ENCODE measurements around the gene PRSS27.

Gene PRSS27

DNA sequence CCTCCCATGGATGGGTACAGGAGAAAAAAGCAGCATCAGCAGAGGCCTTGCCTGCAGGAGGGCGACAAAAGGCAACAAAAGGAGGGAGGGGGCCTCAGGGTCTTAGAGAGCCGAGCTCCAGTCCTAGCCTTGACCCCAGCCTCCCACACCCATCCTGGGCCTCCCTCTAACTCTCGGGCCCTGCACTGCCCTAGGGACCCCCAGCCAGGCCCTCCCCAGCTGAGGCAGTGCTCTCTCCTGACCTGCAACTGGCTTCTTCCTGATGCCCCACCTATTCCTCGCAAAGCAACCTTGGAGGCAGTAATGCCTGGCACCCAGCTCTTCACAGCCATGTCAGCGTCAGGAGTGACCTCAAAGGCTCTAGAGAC lies 17.2 kb upstream of the PRSS27 start:
- no peak for DNase-seq (ENCODE audit: extremely low spot score)
- POLR2A ChIA-PET, result no interaction called here
- CTCF ChIA-PET, result no interaction called here
- TF ChIP-seq, protein P1, sequence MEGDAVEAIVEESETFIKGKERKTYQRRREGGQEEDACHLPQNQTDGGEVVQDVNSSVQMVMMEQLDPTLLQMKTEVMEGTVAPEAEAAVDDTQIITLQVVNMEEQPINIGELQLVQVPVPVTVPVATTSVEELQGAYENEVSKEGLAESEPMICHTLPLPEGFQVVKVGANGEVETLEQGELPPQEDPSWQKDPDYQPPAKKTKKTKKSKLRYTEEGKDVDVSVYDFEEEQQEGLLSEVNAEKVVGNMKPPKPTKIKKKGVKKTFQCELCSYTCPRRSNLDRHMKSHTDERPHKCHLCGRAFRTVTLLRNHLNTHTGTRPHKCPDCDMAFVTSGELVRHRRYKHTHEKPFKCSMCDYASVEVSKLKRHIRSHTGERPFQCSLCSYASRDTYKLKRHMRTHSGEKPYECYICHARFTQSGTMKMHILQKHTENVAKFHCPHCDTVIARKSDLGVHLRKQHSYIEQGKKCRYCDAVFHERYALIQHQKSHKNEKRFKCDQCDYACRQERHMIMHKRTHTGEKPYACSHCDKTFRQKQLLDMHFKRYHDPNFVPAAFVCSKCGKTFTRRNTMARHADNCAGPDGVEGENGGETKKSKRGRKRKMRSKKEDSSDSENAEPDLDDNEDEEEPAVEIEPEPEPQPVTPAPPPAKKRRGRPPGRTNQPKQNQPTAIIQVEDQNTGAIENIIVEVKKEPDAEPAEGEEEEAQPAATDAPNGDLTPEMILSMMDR (IDR thresholded peaks at IDR 0.05; ENCODE audit: control extremely low read depth, extremely low read depth, low read depth, missing control alignments), result no peak

DNA sequence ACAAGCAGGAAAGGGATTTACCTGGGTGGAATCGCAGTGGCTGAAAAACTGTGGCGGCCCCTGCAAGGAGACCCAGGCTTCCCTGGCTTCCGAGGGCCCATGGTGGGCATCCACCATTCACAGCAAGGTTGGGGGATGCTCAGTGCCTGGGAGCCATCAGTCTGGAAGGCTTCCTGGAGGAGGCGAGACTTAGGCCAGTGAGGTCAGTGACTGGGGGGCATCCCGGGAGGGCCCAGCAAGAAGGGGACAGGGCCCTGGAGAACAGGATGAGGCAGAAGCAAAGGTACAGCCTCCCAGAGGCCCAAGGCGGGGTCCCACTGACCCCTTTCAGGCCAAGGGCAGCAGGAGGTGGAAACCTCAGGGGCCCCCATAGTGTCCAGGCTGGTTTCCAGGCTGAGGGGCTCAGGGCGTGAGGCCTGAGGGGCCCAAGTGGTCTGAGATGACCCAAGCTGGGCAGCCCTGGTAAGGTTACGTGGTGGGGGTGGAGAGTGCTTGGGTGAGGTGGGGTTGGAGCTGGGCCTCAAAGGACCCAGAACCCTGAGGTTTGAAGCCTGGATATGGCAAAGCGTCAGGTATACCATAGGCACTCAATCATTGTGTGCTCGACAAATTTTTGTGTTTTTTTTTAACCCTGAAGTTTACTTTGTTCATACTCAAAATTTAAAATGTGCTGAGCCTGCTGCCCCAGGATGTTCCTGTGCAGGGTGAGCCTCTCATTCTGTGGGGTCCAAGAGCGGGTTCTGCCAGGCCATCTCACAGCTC lies 16.6 kb upstream of the PRSS27 start:
- ChIA-PET CTCF (no interaction called here), POLR2A (no interaction called here)
- TF ChIP-seq, protein P1 (IDR thresholded peaks at IDR 0.05; ENCODE audit: control extremely low read depth, extremely low read depth, low read depth, missing control alignments), result no peak
- no peak for DNase-seq (ENCODE audit: extremely low spot score)

DNA sequence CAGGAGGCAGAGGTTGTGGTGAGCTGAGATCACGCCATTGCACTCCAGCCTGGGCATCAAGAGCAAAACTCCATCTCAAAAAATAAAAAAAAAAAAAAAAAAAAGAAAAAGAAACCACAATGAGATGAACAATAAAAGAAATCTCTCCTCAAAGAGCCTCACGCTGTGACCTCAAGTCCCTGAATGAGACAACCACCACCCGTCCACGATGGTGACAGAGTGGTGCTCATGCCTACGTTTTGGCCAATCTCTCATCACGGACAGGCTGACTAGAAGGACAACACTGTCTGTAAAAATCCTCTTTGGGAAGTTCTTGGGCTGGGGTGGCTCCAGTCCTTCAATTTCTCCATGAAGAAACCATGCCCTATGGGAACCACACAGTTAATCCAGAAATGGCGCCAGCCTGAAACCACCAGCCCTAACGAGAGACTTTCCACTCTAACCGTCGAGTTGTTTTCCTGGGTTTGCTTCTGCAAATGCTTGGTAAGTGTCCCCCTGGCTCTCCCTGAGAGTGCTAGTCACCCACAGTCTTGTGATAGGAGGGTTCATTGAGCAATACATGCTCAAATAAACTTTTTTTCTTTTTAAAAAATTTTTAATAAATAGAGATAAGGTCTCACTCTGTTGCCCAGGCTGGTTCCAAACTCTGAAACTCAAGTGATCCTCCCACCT lies 15.0 kb upstream of the PRSS27 start:
- ChIA-PET CTCF (interaction anchor here (1.2 kb wide), 1 partner anchor 10 kb away, joined by 3 read pairs; no protein-coding TSS in a partner anchor), POLR2A (no interaction called here)
- DNase-seq (ENCODE audit: extremely low spot score), result no peak
- TF ChIP-seq, protein P1 (IDR thresholded peaks at IDR 0.05; ENCODE audit: control extremely low read depth, extremely low read depth, low read depth, missing control alignments), result no peak

DNA sequence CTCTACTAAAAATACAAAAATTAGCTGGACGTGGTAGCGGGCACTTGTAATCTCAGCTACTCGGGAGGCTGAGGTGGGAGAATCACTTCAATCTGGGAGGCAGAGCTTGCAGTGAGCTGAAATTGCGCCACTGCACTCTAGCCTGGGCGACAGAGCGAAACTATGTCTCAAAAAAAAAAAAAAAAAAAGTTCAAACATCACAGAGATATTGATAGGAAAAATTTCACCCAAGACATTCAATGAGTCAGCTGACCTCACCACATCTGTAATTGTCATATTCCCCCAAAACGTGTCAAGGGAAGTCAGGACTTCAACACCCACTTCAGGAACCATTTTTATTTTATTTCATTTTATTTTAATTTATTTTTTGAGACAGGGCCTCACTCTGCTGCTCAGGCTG lies 8.0 kb upstream of the PRSS27 start:
- TF ChIP-seq, protein P1 (IDR thresholded peaks at IDR 0.05; ENCODE audit: control extremely low read depth, extremely low read depth, low read depth, missing control alignments), result no peak
- no peak for DNase-seq (ENCODE audit: extremely low spot score)
- ChIA-PET CTCF (interaction anchor here (0.9 kb wide), 1 partner anchor 11 kb away, joined by 3 read pairs; no protein-coding TSS in a partner anchor), POLR2A (interaction anchor here (0.7 kb wide), 2 partner anchors 8 to 46 kb away, joined by 3 to 6 read pairs; partner anchors contain the start of gene KCTD5)

DNA sequence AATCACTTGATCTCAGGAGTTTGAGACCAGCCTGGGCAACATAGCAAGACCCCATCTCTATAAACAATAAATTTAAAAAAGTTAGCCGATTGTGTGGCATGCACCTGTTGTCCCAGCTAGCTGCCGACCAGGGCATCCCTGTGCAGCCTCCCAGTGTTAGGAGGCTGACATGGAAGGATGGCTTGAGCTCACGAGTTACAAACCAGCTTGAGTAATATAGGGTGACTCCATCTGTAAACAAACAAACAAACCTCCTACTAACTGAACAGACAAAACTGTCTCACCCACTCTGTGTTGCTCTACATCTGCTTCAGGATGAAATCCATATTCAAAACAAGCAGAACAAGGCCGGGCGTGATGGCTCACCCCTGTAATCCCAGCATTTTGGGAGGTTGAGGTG lies 6.9 kb upstream of the PRSS27 start:
- ChIA-PET POLR2A (no interaction called here), CTCF (no interaction called here)
- no peak for DNase-seq (ENCODE audit: extremely low spot score)
- TF ChIP-seq, protein P1 (IDR thresholded peaks at IDR 0.05; ENCODE audit: control extremely low read depth, extremely low read depth, low read depth, missing control alignments), result no peak

DNA sequence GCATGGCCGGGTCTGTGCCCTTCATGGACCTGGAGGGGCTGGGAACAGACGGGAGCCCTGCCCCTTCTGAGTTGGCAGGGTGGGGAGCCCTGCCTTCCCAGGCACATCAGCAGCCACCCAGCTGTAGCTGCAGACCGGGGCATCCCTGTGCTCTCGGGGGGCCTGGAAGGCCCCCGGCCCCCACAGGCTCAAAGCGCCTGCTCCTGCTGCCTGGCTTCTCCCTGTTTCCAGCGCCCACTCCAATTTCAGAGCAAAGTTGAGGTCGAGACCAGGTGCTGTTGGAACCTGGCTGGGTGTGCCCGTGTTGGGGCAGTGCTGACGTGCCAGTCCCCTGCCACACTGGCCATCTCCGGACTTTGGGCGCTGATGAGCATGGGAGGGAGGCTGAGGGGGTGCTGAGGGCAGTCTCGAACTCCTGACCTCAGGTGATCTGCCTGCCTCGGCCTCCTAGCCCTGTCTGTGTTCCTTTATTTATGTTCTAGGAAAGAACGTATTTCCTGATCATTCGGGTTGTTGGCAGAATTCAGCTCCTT lies 4.9 kb upstream of the PRSS27 start:
- POLR2A ChIA-PET, result no interaction called here
- TF ChIP-seq, protein P1 (IDR thresholded peaks at IDR 0.05; ENCODE audit: control extremely low read depth, extremely low read depth, low read depth, missing control alignments), result no peak
- DNase-seq (ENCODE audit: extremely low spot score), result no peak
- CTCF ChIA-PET, result interaction anchor here (1.2 kb wide), 1 partner anchor 11 kb away, joined by 3 read pairs; no protein-coding TSS in a partner anchor
